Hindlimb muscle (tissue), 1 donor: Measurements from ENCODE around the gene PXT1. TPM values are rescaled to one million over a fixed set of nuclear protein-coding genes. Genes with fewer than 3 reads are reported as not detected.

ENCODE experiments used
- DNase-seq: peaks from one replicate; pipeline ENCODE4 v3.0.0-alpha.2; 2013
- polyA plus RNA-seq: library from polyadenylated mRNA; unstranded; fragments of 120-200 nt; gene quantifications from one replicate; pipeline ENCODE4 v1.2.1, GENCODE V29; 2013; ENCODE audit not compliant: insufficient read length

The PXT1 gene
- polyA plus RNA-seq, 1 donor = not detected

- no peak for DNase-seq
These were observed 55.0 kb downstream of the PXT1 start, which contains the start of gene ETV7 for GRCh38 chr6:36387440-36388303. Gene ETV7, minus strand, starts transcription at chr6:36387669. Its CDS starts 128 bp downstream, at chr6:36387541.

GRCh38 chr6:36386495-36387439 is 55.9 kb downstream of the PXT1 start:
- peak; percentile 47 for DNase-seq

GRCh38 chr6:36384095-36384494 is 58.6 kb downstream of the PXT1 start:
- DNase-seq = no peak

GRCh38 chr6:36383606-36384005 is 59.0 kb downstream of the PXT1 start:
- DNase-seq = no peak

- DNase-seq = no peak
These were observed 59.7 kb downstream of the PXT1 start for GRCh38 chr6:36382976-36383375.

GRCh38 chr6:36381502-36382389 is 60.9 kb downstream of the PXT1 start:
- no peak for DNase-seq

GRCh38 chr6:36380166-36380565 is 62.5 kb downstream of the PXT1 start:
- no peak for DNase-seq

- DNase-seq = no peak
These were observed 63.7 kb downstream of the PXT1 start for GRCh38 chr6:36378936-36379335.

GRCh38 chr6:36378243-36378920 is 64.3 kb downstream of the PXT1 start:
- DNase-seq = no peak

GRCh38 chr6:36377594-36377993 is 65.1 kb downstream of the PXT1 start:
- no peak for DNase-seq

GRCh38 chr6:36376742-36377141 is 65.9 kb downstream of the PXT1 start:
- DNase-seq = no peak

- no peak for DNase-seq
These were observed 66.5 kb downstream of the PXT1 start for GRCh38 chr6:36376183-36376582.

- DNase-seq = no peak
These were observed 67.0 kb downstream of the PXT1 start for GRCh38 chr6:36375644-36376155.

- DNase-seq = no peak
These were observed 67.7 kb downstream of the PXT1 start for GRCh38 chr6:36374972-36375371.

- no peak for DNase-seq
These were observed 68.5 kb downstream of the PXT1 start for GRCh38 chr6:36374194-36374593.

GRCh38 chr6:36373368-36374019 is 69.2 kb downstream of the PXT1 start:
- DNase-seq = no peak

- DNase-seq = no peak
These were observed 70.6 kb downstream of the PXT1 start for GRCh38 chr6:36372088-36372487.

- DNase-seq = no peak
These were observed 71.4 kb downstream of the PXT1 start for GRCh38 chr6:36371211-36371610.

GRCh38 chr6:36370638-36371037 is 72.0 kb downstream of the PXT1 start:
- DNase-seq = no peak

GRCh38 chr6:36368921-36369865 is 73.5 kb downstream of the PXT1 start:
- no peak for DNase-seq
